Measurements from ENCODE around the gene DPPA5.
"Not testable (repeated sequence)": the region's sequence is repeated elsewhere in the genome, so short reads cannot be mapped to it uniquely, and the experiment has no call there.

DPPA5 gene

DNA sequence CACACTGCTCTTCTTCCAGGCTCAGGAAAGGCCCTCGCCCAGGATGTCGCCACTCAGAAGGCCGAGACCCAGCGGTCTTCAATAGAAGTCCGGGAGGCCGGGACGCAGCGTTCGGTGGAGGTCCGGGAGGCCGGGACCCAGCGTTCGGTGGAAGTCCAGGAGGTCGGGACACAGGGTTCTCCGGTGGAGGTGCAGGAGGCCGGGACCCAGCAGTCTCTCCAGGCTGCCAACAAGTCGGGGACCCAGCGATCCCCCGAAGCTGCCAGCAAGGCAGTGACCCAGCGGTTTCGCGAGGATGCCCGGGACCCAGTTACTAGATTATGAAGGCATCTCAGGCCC is 9.4 kb upstream of the DPPA5 start:
- no peak for DNase-seq

DNA sequence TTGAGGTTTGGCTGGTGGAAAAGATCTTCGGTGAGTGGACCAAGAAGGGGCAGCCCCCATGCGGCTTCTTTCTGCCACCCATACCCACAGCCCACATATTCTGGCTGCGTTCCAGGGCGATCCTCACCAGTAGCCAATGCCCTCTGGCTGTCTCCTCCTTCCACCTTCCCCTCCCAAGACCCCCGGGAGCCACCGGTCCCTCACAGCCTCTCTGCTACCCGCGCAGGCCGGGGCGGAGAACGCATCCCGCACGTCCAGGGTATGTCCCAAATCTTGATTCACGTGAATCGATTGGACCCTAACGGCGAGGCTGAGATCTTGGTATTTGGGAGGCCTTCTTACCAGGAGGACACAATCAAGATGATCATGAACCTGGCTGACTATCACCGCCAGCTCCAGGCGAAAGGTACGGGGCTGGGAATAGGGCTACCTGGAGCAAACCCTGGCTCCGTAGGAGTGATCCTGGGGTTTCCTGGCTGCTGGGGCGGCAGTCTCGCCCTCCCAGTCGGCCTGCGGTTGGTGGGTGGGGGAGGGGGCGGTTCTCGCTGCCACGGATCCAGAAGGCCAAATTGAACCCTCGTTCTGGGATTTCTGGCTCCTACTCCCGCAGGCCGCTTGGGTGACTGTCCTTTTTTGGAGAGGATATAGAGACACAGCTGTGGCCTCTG is 8.9 kb upstream of the DPPA5 start:
- no peak for DNase-seq

DNA sequence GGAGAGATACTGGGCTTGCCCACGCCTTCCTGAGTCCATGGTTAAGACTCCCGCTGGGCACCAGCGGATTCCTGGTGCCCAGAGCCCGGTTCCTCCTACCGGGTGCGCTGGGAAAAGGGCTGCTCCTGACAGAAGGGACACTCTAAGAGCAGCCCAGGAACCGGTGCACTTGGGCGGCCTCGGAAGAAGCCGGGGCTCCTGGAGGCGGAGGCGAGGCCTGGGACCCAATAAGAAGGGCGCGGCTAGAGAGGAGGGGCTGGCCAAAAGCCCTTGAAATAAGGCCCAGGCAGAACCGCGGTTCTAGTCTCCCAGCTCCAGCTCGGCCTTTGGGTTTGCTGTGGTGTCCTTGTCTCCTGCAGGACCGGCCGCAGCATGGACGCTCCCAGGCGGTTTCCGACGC is 8.3 kb upstream of the DPPA5 start, which contains the start of gene KHDC3L:
Gene KHDC3L, plus strand, starts transcription at position 301 of the 400 bp plus-strand sequence. Its CDS starts 72 bp downstream, at position 373.
- DNase-seq = no peak

- DNase-seq = no peak
Measured at GRCh38 chr6:73349311-73349710, 4.8 kb downstream of the DPPA5 start.

GRCh38 chr6:73348550-73349204 is 5.4 kb downstream of the DPPA5 start:
- no peak for DNase-seq

- DNase-seq = no peak
Measured at GRCh38 chr6:73343164-73343563, 10.9 kb downstream of the DPPA5 start.

- no peak for DNase-seq
Measured at GRCh38 chr6:73342174-73342573, 11.9 kb downstream of the DPPA5 start.

DNA sequence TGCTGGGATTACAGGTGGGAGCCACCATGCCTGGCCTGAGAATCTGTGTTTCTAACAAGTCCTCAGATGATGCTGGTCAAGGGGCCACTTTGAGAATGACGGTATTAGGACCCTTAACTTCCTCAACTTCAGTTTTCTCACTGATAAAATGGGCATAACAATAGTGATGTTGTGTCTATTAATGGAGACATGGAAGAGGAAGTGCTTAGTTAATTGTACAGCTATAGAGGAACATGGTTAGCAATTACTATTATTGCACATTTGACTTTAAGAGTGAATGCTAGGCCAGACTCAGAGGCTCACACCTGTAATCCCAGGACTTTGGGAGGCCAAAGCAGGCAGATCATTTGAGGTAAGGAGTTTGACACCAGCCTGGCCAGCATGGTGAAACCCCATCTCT is 12.7 kb downstream of the DPPA5 start:
- DNase-seq = no peak

DNA sequence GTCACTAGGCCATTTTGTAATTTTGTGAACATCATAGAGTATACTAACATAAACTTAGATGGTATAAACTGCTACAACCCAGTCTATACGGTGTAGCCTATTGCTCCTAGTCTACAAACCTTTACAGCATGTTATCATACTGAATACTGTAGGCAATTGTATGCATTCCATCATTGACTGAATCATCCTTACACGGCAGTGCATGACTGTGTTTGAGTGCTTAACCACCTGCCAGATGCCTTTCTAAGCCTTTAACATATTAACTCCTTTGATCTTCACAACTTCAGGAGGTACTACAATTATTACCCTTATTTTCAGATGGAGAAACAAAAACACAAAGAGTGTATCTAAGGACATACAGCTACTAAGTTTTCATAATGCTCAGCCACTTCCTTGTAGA is 14.0 kb downstream of the DPPA5 start:
- DNase-seq = no peak

- DNase-seq = no peak
Measured at GRCh38 chr6:73339340-73339739, 14.7 kb downstream of the DPPA5 start.

- peak; percentile 65 for DNase-seq
Measured at GRCh38 chr6:73329201-73329600, 24.9 kb downstream of the DPPA5 start.

- DNase-seq = no peak
Measured at GRCh38 chr6:73328790-73329189, 25.3 kb downstream of the DPPA5 start.

DNA sequence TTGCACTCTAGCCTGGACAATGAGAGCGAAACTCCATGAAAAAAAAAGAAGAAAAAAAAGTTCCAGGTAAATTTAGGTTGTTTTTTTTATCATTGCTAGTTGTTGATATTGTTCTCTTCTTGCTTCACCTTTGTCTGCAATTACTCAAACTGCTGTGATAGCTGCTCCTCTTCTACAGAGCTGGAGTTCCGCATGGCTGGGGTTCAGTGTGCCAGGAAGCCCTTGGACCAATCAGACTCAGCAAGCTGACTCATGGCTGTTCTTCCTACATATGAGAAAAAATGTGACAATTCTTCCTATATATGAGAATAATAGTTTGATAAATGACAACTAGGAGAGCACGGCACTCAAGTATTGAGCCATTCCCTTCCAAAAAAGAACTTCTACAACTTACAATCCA is 28.4 kb downstream of the DPPA5 start:
- no peak for DNase-seq

DNA sequence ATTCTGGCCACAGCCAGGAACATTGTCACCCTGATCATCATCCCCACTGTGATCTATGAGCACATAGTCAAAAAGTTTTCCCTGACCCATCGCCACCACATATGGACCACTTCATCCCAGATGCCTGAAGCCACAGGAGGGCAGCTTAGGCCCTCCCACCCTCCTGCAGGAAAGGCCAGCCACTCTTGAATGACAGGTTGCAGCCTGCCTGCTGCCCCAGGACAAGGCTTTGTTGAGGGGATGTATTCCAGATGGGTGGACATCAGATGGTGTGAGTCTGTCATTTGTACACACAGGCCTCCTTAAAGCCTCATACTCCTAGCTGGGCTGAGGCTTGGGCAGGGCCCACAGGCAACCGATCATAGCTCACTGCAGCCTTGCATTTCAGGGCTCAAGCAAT is 30.8 kb downstream of the DPPA5 start:
- DNase-seq = no peak

GRCh38 chr6:73314577-73315492 is 39.2 kb downstream of the DPPA5 start:
- no peak for DNase-seq

DNA sequence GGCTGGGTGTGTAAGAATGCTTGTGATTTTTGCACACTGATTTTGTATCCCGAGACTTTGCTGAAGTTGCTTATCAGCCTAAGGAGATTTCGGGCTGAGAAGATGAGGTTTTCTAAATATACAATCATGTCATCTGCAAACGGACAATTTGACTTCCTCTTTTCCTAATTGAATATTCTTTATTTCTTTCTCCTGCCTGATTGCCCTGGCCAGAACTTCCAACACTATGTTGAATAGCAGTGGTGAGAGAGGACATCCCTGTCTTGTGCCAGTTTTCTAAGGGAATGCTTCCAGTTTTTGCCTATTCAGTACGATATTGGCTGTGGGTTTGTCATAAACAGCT is 43.6 kb downstream of the DPPA5 start:
- DNase-seq = not testable (repeated sequence)

DNA sequence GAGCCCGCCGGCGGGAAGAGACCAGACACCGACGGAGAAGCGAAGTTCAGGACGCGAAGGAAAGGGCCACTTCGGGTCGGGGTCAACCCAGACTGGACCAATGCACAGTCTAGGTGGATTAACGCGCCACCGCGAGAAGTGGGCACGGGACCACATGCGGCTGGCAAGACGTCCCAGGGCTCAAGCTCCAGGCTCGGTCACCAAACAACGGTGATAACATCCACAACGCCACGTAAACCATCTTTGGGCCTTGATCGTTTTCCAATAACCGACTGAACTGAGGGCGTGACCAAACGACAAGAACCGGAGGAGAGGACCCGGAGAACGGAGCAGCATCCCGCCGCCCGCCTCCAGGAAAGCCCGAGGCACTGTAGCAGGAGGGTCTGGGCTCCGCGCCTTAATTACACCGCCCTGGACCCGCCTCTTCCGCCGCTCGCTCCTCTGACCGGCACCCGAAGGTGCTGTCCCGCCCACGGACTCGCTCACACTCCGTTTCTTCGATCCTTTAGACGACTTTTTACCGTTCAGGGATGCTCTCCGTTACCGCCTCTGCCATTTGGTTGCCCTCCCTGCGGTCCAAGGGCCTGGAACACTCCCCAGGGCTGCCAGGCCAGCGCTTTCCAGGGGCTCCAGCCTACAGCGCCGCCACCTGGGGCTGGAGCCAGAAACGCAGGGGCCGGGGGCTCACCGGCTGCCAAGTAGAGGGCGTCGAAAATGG is 44.1 kb downstream of the DPPA5 start:
- peak; percentile 82 for DNase-seq

- no peak for DNase-seq
Measured at GRCh38 chr6:73309535-73309784, 44.6 kb downstream of the DPPA5 start.

DNA sequence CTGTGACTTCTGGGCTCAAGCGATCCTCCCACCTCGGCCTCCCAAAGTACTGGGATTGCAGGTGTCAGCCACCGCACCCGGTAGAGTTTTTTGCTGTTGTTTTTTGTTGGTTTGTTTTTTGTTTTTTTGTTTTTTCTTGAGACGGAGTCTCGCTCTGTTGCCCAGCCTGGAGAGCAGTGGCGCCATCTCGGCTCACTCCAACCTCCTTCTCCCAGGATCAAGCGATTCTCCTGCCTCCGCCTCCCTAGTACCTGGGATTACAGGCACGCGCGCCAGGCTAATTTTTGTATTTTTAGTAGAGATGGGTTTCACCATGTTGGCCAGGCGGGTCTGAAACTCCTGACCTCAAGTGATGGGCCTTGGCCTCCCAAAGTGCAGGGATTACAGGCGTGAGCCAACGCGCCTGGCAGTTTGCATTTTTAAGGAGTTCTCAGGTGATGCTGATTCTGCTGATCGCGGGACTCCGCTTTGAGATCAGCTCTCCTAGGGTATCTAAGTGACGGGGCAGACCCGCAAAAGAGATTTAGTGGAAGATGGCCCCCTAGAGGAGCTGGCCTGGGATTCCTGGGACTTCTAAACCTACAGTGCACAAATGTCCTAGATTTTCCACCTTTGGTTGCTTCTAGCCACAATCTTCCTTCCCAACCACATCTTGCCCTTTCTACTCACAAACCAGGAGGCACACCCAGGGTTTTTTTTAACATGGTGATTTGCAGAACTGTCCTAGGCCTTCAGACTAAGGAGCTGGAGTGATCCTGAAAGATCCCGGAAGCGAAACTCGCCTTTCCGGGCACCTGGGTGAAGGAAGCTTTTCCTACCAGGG is 45.2 kb downstream of the DPPA5 start:
- DNase-seq = no peak

- DNase-seq = not testable (repeated sequence)
Measured at GRCh38 chr6:73303773-73304172, 50.3 kb downstream of the DPPA5 start.

All from activated CD4-positive, alpha-beta T cell treated with anti-CD3 and anti-CD28 coated beads, Interleukin-10, Interleukin-2, amounts not matched to agents 100 ng/mL and 50 ng/mL, durations not matched to agents 16 hours and 8 hours (primary cell).